OCI-LY3 (cell line): ENCODE measurements around the gene RALA.

ENCODE experiments used
- CTCF ChIP-seq: fragments of 200-600, 300-600 bp; sonication (generic); IDR thresholded peaks from 2 replicates; pipeline ENCODE4 v1.5.1; 2014; ENCODE audit warnings: antibody characterized with exemption, low read length, low read depth
- EZH2phosphoT487 ChIP-seq: fragments of 200-600 bp; shearing (Covaris generic); IDR thresholded peaks from 2 replicates; pipeline ENCODE4 v1.6.1; 2018; ENCODE audit warnings: antibody characterized with exemption, mixed run types, low read depth

- TF ChIP-seq CTCF (no peak), EZH2phosphoT487 (no peak)
These were observed 40.8 kb upstream of the RALA start for GRCh38 chr7:39582536-39582935.
